HG03139 (cell line): Measurements from ENCODE around the gene WDR83.
"Not testable (repeated sequence)": the region's sequence is repeated elsewhere in the genome, so short reads cannot be mapped to it uniquely, and the experiment has no call there.

Experiments used
- ATAC-seq: cut with Tn5 transposase; IDR thresholded peaks from one replicate; pipeline ENCODE4 v1.9.1; 2021; ENCODE audit not compliant: unreplicated experiment

The WDR83 gene

GRCh38 chr19:12655546-12655945, 11.1 kb upstream of the WDR83 start:
- ATAC-seq, result no peak

GRCh38 chr19:12656899-12657571, 9.6 kb upstream of the WDR83 start:
- ATAC-seq, result no peak

- no peak for ATAC-seq
Observed at GRCh38 chr19:12657966-12658365, 8.6 kb upstream of the WDR83 start.

- no peak for ATAC-seq
Observed at GRCh38 chr19:12660980-12661379, 5.6 kb upstream of the WDR83 start.

GRCh38 chr19:12664406-12665280, 2.0 kb upstream of the WDR83 start:
- no peak for ATAC-seq

- ATAC-seq, result no peak
Observed at GRCh38 chr19:12665281-12665573, 1.4 kb upstream of the WDR83 start.

- no peak for ATAC-seq
Observed at GRCh38 chr19:12665671-12666264, 839 bp upstream of the WDR83 start.

- no peak for ATAC-seq
Observed at GRCh38 chr19:12667731-12668302, 1.2 kb downstream of the WDR83 start.

- ATAC-seq, result no peak
Observed at GRCh38 chr19:12668346-12668745, 1.7 kb downstream of the WDR83 start.

GRCh38 chr19:12668932-12669269, 2.3 kb downstream of the WDR83 start:
- ATAC-seq, result no peak

- no peak for ATAC-seq
Observed at GRCh38 chr19:12669270-12670158, 2.9 kb downstream of the WDR83 start.

GRCh38 chr19:12670159-12670928, 3.7 kb downstream of the WDR83 start:
- no peak for ATAC-seq

GRCh38 chr19:12672744-12673143, 6.1 kb downstream of the WDR83 start:
- ATAC-seq, result no peak

GRCh38 chr19:12675399-12675798, 8.8 kb downstream of the WDR83 start:
- no peak for ATAC-seq

GRCh38 chr19:12675940-12676339, 9.3 kb downstream of the WDR83 start:
- ATAC-seq, result no peak

- no peak for ATAC-seq
Observed at GRCh38 chr19:12676384-12676792, 9.8 kb downstream of the WDR83 start.

- no peak for ATAC-seq
Observed at GRCh38 chr19:12676928-12677327, 10.3 kb downstream of the WDR83 start.

- not testable (repeated sequence) for ATAC-seq
Observed at GRCh38 chr19:12678039-12678438, 11.4 kb downstream of the WDR83 start.

- ATAC-seq, result no peak
Observed at GRCh38 chr19:12680034-12680433, 13.4 kb downstream of the WDR83 start.
